Measurements from ENCODE around the gene TEX36. TPM values are rescaled to one million over a fixed set of nuclear protein-coding genes. Genes with fewer than 3 reads are reported as not detected.

The TEX36 gene
- total RNA-seq, 1 donor from 2014 or later = not detected

- no peak overlapping the region for H3K27ac Mint-ChIP-seq
Measured at GRCh38 chr10:125607689-125608290, 75.2 kb downstream of the TEX36 start.

GRCh38 chr10:125606414-125607010 is 76.5 kb downstream of the TEX36 start:
- H3K36me3 Mint-ChIP-seq = no peaks in the 10 kb centered on the region
- H3K4me3 Mint-ChIP-seq = no peak overlapping the region
- no peak overlapping the region for H3K27ac Mint-ChIP-seq
- no peak for TF ChIP-seq CTCF (IDR thresholded peaks at IDR 0.05; ENCODE audit: unreplicated experiment)
- DNase-seq (ENCODE audit: low spot score in 2 of 2, unreplicated experiment in 2 of 2) = no peak
- no peaks in the 10 kb centered on the region for H3K4me1 Mint-ChIP-seq
- no peaks in the 10 kb centered on the region for H3K9me3 Mint-ChIP-seq
- peaks cover 42% of the 10 kb centered on the region for H3K27me3 Mint-ChIP-seq (ENCODE audit: low read depth)

More at GRCh38 chr10:125607689-125608290, 75.2 kb downstream of the TEX36 start:
- H3K9me3 Mint-ChIP-seq = no peaks in the 10 kb centered on the region
- H3K36me3 Mint-ChIP-seq = no peaks in the 10 kb centered on the region
- peaks cover 38% of the 10 kb centered on the region for H3K27me3 Mint-ChIP-seq (ENCODE audit: low read depth)
- H3K4me3 Mint-ChIP-seq = no peak overlapping the region
- no peak for DNase-seq (ENCODE audit: low spot score in 2 of 2, unreplicated experiment in 2 of 2)
- TF ChIP-seq CTCF (IDR thresholded peaks at IDR 0.05; ENCODE audit: unreplicated experiment) = no peak
- H3K4me1 Mint-ChIP-seq = no peaks in the 10 kb centered on the region

Other genes starting within 250 kb of the TEX36 start
- gene EDRF1, start 36.5 kb upstream of the TEX36 start, total RNA-seq = 45.9 to 49.7 TPM (median 48.0 TPM) in 3 replicates
- gene MMP21, start 92.7 kb upstream of the TEX36 start, total RNA-seq = 0.18 to 0.27 TPM (median 0.23 TPM) in 3 replicates
- gene UROS, start 140.1 kb upstream of the TEX36 start, total RNA-seq = 63.2 to 65.7 TPM (median 64.0 TPM) in 3 replicates
- gene BCCIP, start 140.4 kb upstream of the TEX36 start, total RNA-seq = 54.1 to 59.8 TPM (median 58.0 TPM) in 3 replicates
- 30.0 to 33.0 TPM (median 31.0 TPM) in 3 replicates for gene DHX32, start 198.1 kb upstream of the TEX36 start, total RNA-seq
- 10.1 to 11.0 TPM (median 10.2 TPM) in 3 replicates for gene FANK1, start 213.4 kb upstream of the TEX36 start, total RNA-seq

Measured in mesothelial cell of epicardium (in vitro differentiated cells).